ENCODE data around the gene HOXA9.

The HOXA9 gene

GRCh38 chr7:27163288-27164044 lies 1.9 kb downstream of the HOXA9 start:
- TF ChIP-seq ZFP30 (CRISPR knock-in tag; IDR thresholded peaks at IDR 0.05): no peak
- no peak for TF ChIP-seq TSHZ2 (CRISPR knock-in tag; IDR thresholded peaks at IDR 0.05)
- no peak for TF ChIP-seq CREB5 (CRISPR knock-in tag; IDR thresholded peaks at IDR 0.05; ENCODE audit: low read depth)
- no peak for TF ChIP-seq ZNF8 (CRISPR knock-in tag; IDR thresholded peaks at IDR 0.05)
- TF ChIP-seq, protein P1, sequence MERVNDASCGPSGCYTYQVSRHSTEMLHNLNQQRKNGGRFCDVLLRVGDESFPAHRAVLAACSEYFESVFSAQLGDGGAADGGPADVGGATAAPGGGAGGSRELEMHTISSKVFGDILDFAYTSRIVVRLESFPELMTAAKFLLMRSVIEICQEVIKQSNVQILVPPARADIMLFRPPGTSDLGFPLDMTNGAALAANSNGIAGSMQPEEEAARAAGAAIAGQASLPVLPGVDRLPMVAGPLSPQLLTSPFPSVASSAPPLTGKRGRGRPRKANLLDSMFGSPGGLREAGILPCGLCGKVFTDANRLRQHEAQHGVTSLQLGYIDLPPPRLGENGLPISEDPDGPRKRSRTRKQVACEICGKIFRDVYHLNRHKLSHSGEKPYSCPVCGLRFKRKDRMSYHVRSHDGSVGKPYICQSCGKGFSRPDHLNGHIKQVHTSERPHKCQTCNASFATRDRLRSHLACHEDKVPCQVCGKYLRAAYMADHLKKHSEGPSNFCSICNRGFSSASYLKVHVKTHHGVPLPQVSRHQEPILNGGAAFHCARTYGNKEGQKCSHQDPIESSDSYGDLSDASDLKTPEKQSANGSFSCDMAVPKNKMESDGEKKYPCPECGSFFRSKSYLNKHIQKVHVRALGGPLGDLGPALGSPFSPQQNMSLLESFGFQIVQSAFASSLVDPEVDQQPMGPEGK (CRISPR knock-in tag; IDR thresholded peaks at IDR 0.05; ENCODE audit: borderline replicate concordance): no peak
- TF ChIP-seq OSR1 (CRISPR knock-in tag; IDR thresholded peaks at IDR 0.05): no peak
- TF ChIP-seq CSRNP3 (CRISPR knock-in tag; IDR thresholded peaks at IDR 0.05): no peak
- no peak for TF ChIP-seq ARNTL (CRISPR knock-in tag; IDR thresholded peaks at IDR 0.05; ENCODE audit: borderline replicate concordance, low read depth)
- no peak for TF ChIP-seq TCF4 (CRISPR knock-in tag; IDR thresholded peaks at IDR 0.05; ENCODE audit: borderline replicate concordance)
- no peak for TF ChIP-seq ISL1 (CRISPR knock-in tag; IDR thresholded peaks at IDR 0.05)
- no peak for ATAC-seq

DNA sequence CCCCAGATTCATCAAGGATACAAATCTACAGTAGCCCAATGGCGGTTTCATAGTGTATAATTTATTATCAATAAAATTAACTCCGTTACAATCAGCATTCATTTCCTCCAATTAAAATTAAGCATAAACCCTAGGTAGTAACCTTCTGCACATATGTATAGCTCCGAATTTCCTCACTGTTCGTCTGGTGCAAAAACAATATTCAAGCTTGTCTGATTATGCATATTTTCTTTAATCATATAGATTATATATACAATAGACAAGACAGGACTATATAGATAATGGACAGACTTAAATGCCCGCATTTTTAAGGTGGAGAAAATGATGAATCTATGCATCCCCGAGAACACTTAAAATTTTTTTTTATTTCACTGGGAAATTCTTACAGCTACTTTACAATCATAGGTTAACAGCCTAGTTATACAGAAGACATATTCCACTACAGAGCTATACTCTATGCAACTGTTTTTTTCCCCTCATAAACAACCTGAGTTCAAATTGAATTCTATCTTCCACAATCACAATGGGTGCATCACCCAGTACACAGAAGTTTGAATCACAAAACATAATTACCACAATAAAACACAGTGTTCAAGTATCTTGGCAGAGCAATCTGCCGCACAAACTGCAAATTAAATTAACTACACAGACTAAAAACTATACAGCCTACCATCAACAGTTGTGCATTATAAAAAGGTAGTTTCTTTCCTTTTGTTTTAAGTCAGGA lies 2.6 kb downstream of the HOXA9 start:
- TF ChIP-seq OSR1 (CRISPR knock-in tag; IDR thresholded peaks at IDR 0.05) (no peak), TSHZ2 (CRISPR knock-in tag; IDR thresholded peaks at IDR 0.05) (no peak)
- ATAC-seq: no peak

GRCh38 chr7:27161721-27162560 lies 3.4 kb downstream of the HOXA9 start:
- ATAC-seq: no peak
- no peak for TF ChIP-seq RARB (CRISPR knock-in tag; IDR thresholded peaks at IDR 0.05)
- TF ChIP-seq PPARA (CRISPR knock-in tag; IDR thresholded peaks at IDR 0.05; ENCODE audit: borderline replicate concordance): no peak
- no peak for TF ChIP-seq CREB5 (CRISPR knock-in tag; IDR thresholded peaks at IDR 0.05; ENCODE audit: low read depth)
- TF ChIP-seq, protein P2, sequence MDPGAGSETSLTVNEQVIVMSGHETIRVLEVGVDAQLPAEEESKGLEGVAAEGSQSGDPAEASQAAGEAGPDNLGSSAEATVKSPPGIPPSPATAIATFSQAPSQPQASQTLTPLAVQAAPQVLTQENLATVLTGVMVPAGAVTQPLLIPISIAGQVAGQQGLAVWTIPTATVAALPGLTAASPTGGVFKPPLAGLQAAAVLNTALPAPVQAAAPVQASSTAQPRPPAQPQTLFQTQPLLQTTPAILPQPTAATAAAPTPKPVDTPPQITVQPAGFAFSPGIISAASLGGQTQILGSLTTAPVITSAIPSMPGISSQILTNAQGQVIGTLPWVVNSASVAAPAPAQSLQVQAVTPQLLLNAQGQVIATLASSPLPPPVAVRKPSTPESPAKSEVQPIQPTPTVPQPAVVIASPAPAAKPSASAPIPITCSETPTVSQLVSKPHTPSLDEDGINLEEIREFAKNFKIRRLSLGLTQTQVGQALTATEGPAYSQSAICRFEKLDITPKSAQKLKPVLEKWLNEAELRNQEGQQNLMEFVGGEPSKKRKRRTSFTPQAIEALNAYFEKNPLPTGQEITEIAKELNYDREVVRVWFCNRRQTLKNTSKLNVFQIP (CRISPR knock-in tag; IDR thresholded peaks at IDR 0.05; ENCODE audit: borderline replicate concordance, low read depth): no peak
- TF ChIP-seq OSR1 (CRISPR knock-in tag; IDR thresholded peaks at IDR 0.05): no peak
- TF ChIP-seq ZC3H10 (CRISPR knock-in tag; IDR thresholded peaks at IDR 0.05): no peak
- TF ChIP-seq GLIS3 (CRISPR knock-in tag; IDR thresholded peaks at IDR 0.05): no peak
- TF ChIP-seq ZFP30 (CRISPR knock-in tag; IDR thresholded peaks at IDR 0.05): no peak
- TF ChIP-seq CSDC2 (CRISPR knock-in tag; IDR thresholded peaks at IDR 0.05): no peak
